ENCODE data around the gene L3MBTL4.

DNA sequence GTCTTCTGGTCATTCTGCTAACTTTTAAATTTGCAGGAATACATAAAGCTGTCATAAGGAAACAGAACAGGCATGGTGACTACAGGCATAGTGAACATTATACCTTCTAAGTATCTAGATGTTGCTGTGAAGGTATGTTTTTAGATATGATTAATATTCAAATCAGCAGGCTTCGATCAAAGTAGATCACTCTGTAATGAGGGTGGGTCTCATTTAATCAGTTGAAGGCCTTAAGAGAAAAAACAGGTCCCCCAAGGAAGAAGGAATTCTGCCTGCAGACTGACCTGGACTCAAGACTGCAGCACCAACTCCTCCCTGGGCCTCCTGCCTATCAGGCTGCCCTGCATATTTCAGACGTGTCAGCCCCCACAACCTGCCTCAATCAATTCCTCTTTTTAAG, 104.0 kb downstream of the L3MBTL4 start:
- TF ChIP-seq POLR2A (IDR thresholded peaks at IDR 0.05), result no peak
- TF ChIP-seq, protein P1, sequence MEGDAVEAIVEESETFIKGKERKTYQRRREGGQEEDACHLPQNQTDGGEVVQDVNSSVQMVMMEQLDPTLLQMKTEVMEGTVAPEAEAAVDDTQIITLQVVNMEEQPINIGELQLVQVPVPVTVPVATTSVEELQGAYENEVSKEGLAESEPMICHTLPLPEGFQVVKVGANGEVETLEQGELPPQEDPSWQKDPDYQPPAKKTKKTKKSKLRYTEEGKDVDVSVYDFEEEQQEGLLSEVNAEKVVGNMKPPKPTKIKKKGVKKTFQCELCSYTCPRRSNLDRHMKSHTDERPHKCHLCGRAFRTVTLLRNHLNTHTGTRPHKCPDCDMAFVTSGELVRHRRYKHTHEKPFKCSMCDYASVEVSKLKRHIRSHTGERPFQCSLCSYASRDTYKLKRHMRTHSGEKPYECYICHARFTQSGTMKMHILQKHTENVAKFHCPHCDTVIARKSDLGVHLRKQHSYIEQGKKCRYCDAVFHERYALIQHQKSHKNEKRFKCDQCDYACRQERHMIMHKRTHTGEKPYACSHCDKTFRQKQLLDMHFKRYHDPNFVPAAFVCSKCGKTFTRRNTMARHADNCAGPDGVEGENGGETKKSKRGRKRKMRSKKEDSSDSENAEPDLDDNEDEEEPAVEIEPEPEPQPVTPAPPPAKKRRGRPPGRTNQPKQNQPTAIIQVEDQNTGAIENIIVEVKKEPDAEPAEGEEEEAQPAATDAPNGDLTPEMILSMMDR (IDR thresholded peaks at IDR 0.05), result no peak
